Liver (tissue), 9 donors: ENCODE data around the gene CCND3. TPM values are rescaled to one million over a fixed set of nuclear protein-coding genes. Genes with fewer than 3 reads are reported as not detected.
A peak's percentile ranks its signal among the peaks of the same experiment; 100 is the strongest.

ENCODE experiments used
- DNase-seq: peaks from one replicate; pipeline ENCODE4 v3.0.0-alpha.2; 2017; ENCODE audit warnings: low spot score
- H3K27ac ChIP-seq, 2 donors: one replicate each; pipeline ENCODE4 v1.7.0; 2013; ENCODE audit warnings: inconsistent platforms in 2 of 2, low read length in 2 of 2, control low read depth in 1 of 2, low read depth in 1 of 2, mild to moderate bottlenecking in 1 of 2
- H3K27me3 ChIP-seq, 4 donors: one replicate each; pipeline versions ENCODE4 v1.6.1 to v1.7.0; 2013; ENCODE audit warnings: low read length in 3 of 4, inconsistent platforms in 1 of 4, mild to moderate bottlenecking in 1 of 4, moderate library complexity in 1 of 4; ENCODE audit not compliant: control insufficient read depth in 4 of 4, insufficient read depth in 4 of 4
- H3K36me3 ChIP-seq, 4 donors: one replicate each; pipeline versions ENCODE4 v1.6.1 to v1.7.0; 2013; ENCODE audit warnings: low read length in 3 of 4, mild to moderate bottlenecking in 3 of 4, low read depth in 1 of 4, moderate library complexity in 1 of 4; ENCODE audit not compliant: control insufficient read depth in 4 of 4, insufficient read depth in 3 of 4
- H3K4me1 ChIP-seq, 4 donors: one replicate each; pipeline versions ENCODE4 v1.6.1 to v1.7.0; 2013; ENCODE audit warnings: low read length in 3 of 4, mild to moderate bottlenecking in 3 of 4, moderate library complexity in 1 of 4; ENCODE audit not compliant: control insufficient read depth in 4 of 4, insufficient read depth in 4 of 4
- H3K4me3 ChIP-seq, 3 donors: one replicate each; pipeline versions ENCODE4 v1.6.1 to v1.7.0; 2013; ENCODE audit warnings: low read length in 3 of 3, control low read depth in 1 of 3, low read depth in 1 of 3, mild to moderate bottlenecking in 1 of 3
- H3K9ac ChIP-seq, 2 donors: one replicate each; pipeline ENCODE4 v1.7.0; 2013; ENCODE audit warnings: low read length in 2 of 2, mild to moderate bottlenecking in 2 of 2, moderate library complexity in 2 of 2, control low read depth in 1 of 2, low read depth in 1 of 2
- H3K9me3 ChIP-seq, 4 donors: one replicate each; pipeline versions ENCODE4 v1.6.1 to v1.7.0; 2013; ENCODE audit warnings: low read length in 3 of 4; ENCODE audit not compliant: control insufficient read depth in 4 of 4
- CTCF ChIP-seq: fragments of 150-350 bp; IDR thresholded peaks from 2 replicates; pipeline ENCODE4 v1.5.1; 2017; ENCODE audit warnings: improper control_type of control experiment, low read depth, low read length; ENCODE audit not compliant: missing input control
- FOXA1 ChIP-seq: IDR thresholded peaks from 2 replicates; pipeline ENCODE4 v1.6.1; 2016; ENCODE audit warnings: antibody characterized with exemption
- FOXA2 ChIP-seq: IDR thresholded peaks from 2 replicates; pipeline ENCODE4 v1.6.1; 2016; ENCODE audit warnings: antibody characterized with exemption
- GABPA ChIP-seq, 2 donors: IDR thresholded peaks in 1 of 2; conservative IDR thresholded peaks in 1 of 2; 2 replicates each; pipeline ENCODE4 v1.6.1; 2016; ENCODE audit warnings: antibody characterized with exemption in 2 of 2, mild to moderate bottlenecking in 1 of 2, moderate library complexity in 1 of 2
- RAD21 ChIP-seq, 2 donors: IDR thresholded peaks; 2 replicates each; pipeline ENCODE4 v1.6.1; 2016; ENCODE audit warnings: antibody characterized with exemption in 2 of 2, mild to moderate bottlenecking in 2 of 2
- REST ChIP-seq: IDR thresholded peaks from 2 replicates; pipeline ENCODE4 v1.6.1; 2016; ENCODE audit warnings: antibody characterized with exemption, mild to moderate bottlenecking
- RXRA ChIP-seq, 2 donors: IDR thresholded peaks; 2 replicates each; pipeline ENCODE4 v1.6.1; 2017 to 2018; ENCODE audit warnings: antibody characterized with exemption in 2 of 2, mild to moderate bottlenecking in 1 of 2
- SP1 ChIP-seq: IDR thresholded peaks from 2 replicates; pipeline ENCODE4 v1.6.1; 2018; ENCODE audit warnings: antibody characterized with exemption, mild to moderate bottlenecking
- YY1 ChIP-seq: IDR thresholded peaks from 2 replicates; pipeline ENCODE4 v1.6.1; 2016; ENCODE audit warnings: antibody characterized with exemption, mild to moderate bottlenecking
- WGBS: extraction: QIAGEN DNeasy Blood & Tissue Kit; methylation state at CpG from one replicate; pipeline ENCODE4 v1.1.7; 2013; 5-methylcytosine and 5-hydroxymethylcytosine counted together
- polyA plus RNA-seq, 2 donors: library from polyadenylated mRNA; stranded (reverse) in 1 of 2; unstranded in 1 of 2; fragments of 200-250 nt in 1 of 2; fragments of >200 nt in 1 of 2; fragmentation: Nextera tagmentation in 1 of 2; extraction: Ambion mirVana in 1 of 2; gene quantifications; one replicate each; pipeline versions ENCODE4 v1.2.1 to v1.2.3, GENCODE V29; 2013 to 2015
- total RNA-seq, 2 donors: library from RNA; depleted of rRNA; stranded (reverse); fragments of >200 nt; gene quantifications; one replicate each; pipeline ENCODE4 v1.2.3, GENCODE V29; 2014
- TF ChIP-seq, protein P1 (sequence below): IDR thresholded peaks from 2 replicates; pipeline ENCODE4 v1.6.1; 2016; ENCODE audit warnings: antibody characterized with exemption
- TF ChIP-seq, protein P2 (sequence below): IDR thresholded peaks from 2 replicates; pipeline ENCODE4 v1.6.1; 2016; ENCODE audit warnings: antibody characterized with exemption
- donor health status: healthy.
- donor health status: healthy.
- donor health status: healthy.
- donor health status: healthy.
- donor health status: healthy.

CCND3 gene
- total and polyA plus RNA-seq, 4 donors = 11.6 to 54.3 (median 23.2) TPM

GRCh38 chr6:41939848-41940758 is 1.5 kb downstream of the CCND3 start:
- peak overlapping the region; percentile 71 to 83 for H3K27ac ChIP-seq
- H3K4me3 ChIP-seq = peak overlapping the region in 2 of 3 donors; percentile 87 to 89
- TF ChIP-seq CTCF (no peak), RXRA (IDR thresholded peaks at IDR 0.05) (no peak), GABPA (IDR thresholded peaks at IDR 0.05 in 1 of 2, conservative IDR thresholded peaks at IDR 0.05 in 1 of 2) (no peak)
- H3K9ac ChIP-seq = no peak overlapping the region
- WGBS = 42% methylated on average over 27 of the region's 27 CpGs
- no peaks in the 10 kb centered on the region for H3K9me3 ChIP-seq
- peak; percentile 69 for DNase-seq
- peaks cover 0 to 4% (median 1%) of the 10 kb centered on the region in 4 donors for H3K36me3 ChIP-seq
- H3K4me1 ChIP-seq = peaks cover 3 to 34% (median 20%) of the 10 kb centered on the region in 4 donors
- no peaks in the 10 kb centered on the region for H3K27me3 ChIP-seq

DNA sequence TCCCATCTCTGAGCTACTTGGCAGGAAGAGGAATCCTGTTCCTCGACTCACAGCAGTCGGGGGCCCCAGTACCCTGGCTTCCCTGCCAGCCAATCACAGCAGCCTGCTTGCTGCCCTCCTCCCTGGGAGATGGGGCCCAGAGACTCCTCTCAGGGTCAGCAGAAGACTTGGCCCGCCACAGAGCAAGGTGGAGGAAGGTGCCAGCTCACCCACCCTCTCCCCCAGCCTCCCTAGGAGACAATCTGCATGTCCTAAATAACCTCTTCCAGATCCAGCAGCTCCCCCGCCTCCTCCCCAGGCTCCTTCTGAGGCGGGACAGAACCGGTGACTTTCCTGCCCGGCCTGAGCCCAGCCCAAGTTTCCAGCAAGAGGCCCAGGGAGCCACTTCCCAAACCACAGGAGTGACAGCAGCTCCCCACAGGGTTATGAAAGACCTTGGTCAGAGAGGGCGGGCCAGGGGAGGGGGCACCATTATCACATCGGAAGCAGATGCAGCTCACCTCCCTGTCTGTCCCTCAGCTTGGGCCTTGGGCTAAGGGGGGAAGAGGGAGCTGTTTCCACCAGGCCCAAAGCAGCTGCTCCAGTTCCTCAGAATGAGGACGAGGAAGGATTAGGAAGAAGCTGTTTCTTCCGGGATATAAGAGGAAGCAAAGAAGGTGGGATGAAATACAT is 2.3 kb downstream of the CCND3 start:
- WGBS = 71% methylated on average over 11 of the region's 11 CpGs
- Histone ChIP-seq H3K4me1 (peaks cover 3 to 34% (median 20%) of the 10 kb centered on the region in 4 donors), H3K9ac (no peak overlapping the region)

DNA sequence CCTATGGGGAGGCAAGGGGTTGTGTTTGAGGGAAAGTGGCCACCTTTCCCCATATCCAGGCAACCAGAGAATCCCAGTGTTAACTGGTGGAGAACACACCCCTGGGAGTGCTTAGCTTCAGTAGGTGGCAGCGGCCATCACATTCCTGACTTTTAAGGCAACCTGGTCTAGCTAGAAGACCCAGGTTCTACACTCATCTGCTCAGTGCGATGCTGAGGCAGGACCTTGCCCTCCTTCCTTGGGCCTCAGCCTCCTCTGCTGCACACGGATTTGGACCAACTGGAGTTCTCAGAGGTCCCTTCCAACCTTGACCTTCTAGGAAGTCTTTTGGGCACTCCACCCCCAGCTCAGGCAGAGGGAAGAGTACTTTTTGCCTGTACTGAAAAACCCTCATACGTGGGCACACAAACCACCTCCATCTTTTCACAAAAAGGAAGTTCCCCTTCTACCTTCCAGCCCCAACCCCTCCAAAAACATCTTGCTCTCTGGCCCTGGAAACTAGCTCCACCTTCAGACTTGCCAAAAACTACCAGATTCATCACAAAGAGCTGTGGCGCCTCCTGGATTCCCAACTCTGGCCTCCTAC is 2.9 kb downstream of the CCND3 start:
- no peaks in the 10 kb centered on the region for H3K27me3 ChIP-seq
- H3K9ac ChIP-seq = no peak overlapping the region
- peaks cover 0 to 16% (median 9%) of the 10 kb centered on the region in 4 donors for H3K36me3 ChIP-seq
- DNase-seq = no peak
- H3K9me3 ChIP-seq = no peaks in the 10 kb centered on the region
- H3K27ac ChIP-seq = peak overlapping the region; percentile 1 to 22
- H3K4me3 ChIP-seq = no peak overlapping the region
- 84% methylated on average over 5 of the region's 5 CpGs for WGBS
- H3K4me1 ChIP-seq = peaks cover 3 to 34% (median 20%) of the 10 kb centered on the region in 4 donors
- no peak for TF ChIP-seq GABPA (IDR thresholded peaks at IDR 0.05 in 1 of 2, conservative IDR thresholded peaks at IDR 0.05 in 1 of 2)
- no peak for TF ChIP-seq SP1
- no peak for TF ChIP-seq FOXA1
- no peak for TF ChIP-seq YY1
- TF ChIP-seq, protein P1, sequence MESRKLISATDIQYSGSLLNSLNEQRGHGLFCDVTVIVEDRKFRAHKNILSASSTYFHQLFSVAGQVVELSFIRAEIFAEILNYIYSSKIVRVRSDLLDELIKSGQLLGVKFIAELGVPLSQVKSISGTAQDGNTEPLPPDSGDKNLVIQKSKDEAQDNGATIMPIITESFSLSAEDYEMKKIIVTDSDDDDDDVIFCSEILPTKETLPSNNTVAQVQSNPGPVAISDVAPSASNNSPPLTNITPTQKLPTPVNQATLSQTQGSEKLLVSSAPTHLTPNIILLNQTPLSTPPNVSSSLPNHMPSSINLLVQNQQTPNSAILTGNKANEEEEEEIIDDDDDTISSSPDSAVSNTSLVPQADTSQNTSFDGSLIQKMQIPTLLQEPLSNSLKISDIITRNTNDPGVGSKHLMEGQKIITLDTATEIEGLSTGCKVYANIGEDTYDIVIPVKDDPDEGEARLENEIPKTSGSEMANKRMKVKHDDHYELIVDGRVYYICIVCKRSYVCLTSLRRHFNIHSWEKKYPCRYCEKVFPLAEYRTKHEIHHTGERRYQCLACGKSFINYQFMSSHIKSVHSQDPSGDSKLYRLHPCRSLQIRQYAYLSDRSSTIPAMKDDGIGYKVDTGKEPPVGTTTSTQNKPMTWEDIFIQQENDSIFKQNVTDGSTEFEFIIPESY = no peak
- TF ChIP-seq FOXA2 = no peak
- TF ChIP-seq, protein P2, sequence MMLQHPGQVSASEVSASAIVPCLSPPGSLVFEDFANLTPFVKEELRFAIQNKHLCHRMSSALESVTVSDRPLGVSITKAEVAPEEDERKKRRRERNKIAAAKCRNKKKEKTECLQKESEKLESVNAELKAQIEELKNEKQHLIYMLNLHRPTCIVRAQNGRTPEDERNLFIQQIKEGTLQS = no peak
- no peak for TF ChIP-seq REST
- TF ChIP-seq RAD21 (IDR thresholded peaks at IDR 0.05) = no peak
- no peak for TF ChIP-seq RXRA (IDR thresholded peaks at IDR 0.05)

More for the DNA sequence above, 2.3 kb downstream of the CCND3 start:
- H3K9me3 ChIP-seq = no peaks in the 10 kb centered on the region
- TF ChIP-seq SP1 (no peak), FOXA1 (no peak), RXRA (IDR thresholded peaks at IDR 0.05) (no peak)
- TF ChIP-seq, protein P1 = no peak
- H3K27ac ChIP-seq = peak overlapping the region; percentile 22 to 31
- DNase-seq = no peak
- H3K36me3 ChIP-seq = peaks cover 0 to 12% (median 7%) of the 10 kb centered on the region in 4 donors
- no peaks in the 10 kb centered on the region for H3K27me3 ChIP-seq
- peak overlapping the region in 1 of 3 donors; percentile 6 for H3K4me3 ChIP-seq
